Glutamatergic neuron (in vitro differentiated cells): Measurements from ENCODE around the gene CAMKMT. TPM values are rescaled to one million over a fixed set of nuclear protein-coding genes. Genes with fewer than 3 reads are reported as not detected.

Experiments used
- DNase-seq: peaks from one replicate; pipeline ENCODE4 v3.0.0; 2022
- H3K27ac Mint-ChIP-seq: one replicate; pipeline ENCODE4 v1.8.0; 2020; ENCODE audit warnings: mild to moderate bottlenecking, mixed read lengths, inconsistent platforms; ENCODE audit not compliant: unreplicated experiment
- H3K27me3 Mint-ChIP-seq: one replicate; pipeline ENCODE4 v1.8.0; 2020; ENCODE audit warnings: mild to moderate bottlenecking, moderate library complexity, mixed read lengths, inconsistent platforms; ENCODE audit not compliant: unreplicated experiment
- H3K36me3 Mint-ChIP-seq: one replicate; pipeline ENCODE4 v1.8.0; 2020; ENCODE audit warnings: mild to moderate bottlenecking, mixed read lengths, inconsistent platforms; ENCODE audit not compliant: unreplicated experiment
- H3K4me1 Mint-ChIP-seq: one replicate; pipeline ENCODE4 v1.8.0; 2020; ENCODE audit warnings: mild to moderate bottlenecking, low read depth, mixed read lengths, inconsistent platforms; ENCODE audit not compliant: unreplicated experiment
- H3K4me3 Mint-ChIP-seq: one replicate; pipeline ENCODE4 v1.8.0; 2020; ENCODE audit warnings: mild to moderate bottlenecking, mixed read lengths, inconsistent platforms; ENCODE audit not compliant: unreplicated experiment
- H3K9me3 Mint-ChIP-seq: one replicate; pipeline ENCODE4 v1.8.0; 2020; ENCODE audit warnings: mild to moderate bottlenecking, moderate library complexity, mixed read lengths, inconsistent platforms; ENCODE audit not compliant: unreplicated experiment
- CTCF ChIP-seq: fragments of 200-600 bp; sonication (generic); IDR thresholded peaks from one replicate; pipeline ENCODE4 v1.5.0; 2021; ENCODE audit not compliant: partially characterized antibody, unreplicated experiment
- total RNA-seq: library from RNA; stranded (reverse); fragmentation: NEBNext Ultra II Directional; extraction: Animal tissue kit (Norgen Biotek cat#: 25700); gene quantifications from one replicate; pipeline ENCODE4 v1.2.1, GENCODE V29; 2021; ENCODE audit not compliant: unreplicated experiment

The CAMKMT gene
- total RNA-seq, 1 donor from 2014 or later, result 9.6 TPM

GRCh38 chr2:44569491-44569890 is 207.7 kb downstream of the CAMKMT start:
- H3K27me3 Mint-ChIP-seq, result no peaks in the 10 kb centered on the region
- H3K36me3 Mint-ChIP-seq, result no peaks in the 10 kb centered on the region
- no peak overlapping the region for H3K27ac Mint-ChIP-seq
- H3K4me1 Mint-ChIP-seq, result no peaks in the 10 kb centered on the region
- no peaks in the 10 kb centered on the region for H3K9me3 Mint-ChIP-seq
- H3K4me3 Mint-ChIP-seq, result no peak overlapping the region
- no peak for DNase-seq
- TF ChIP-seq CTCF, result no peak

GRCh38 chr2:44570271-44570670 is 208.5 kb downstream of the CAMKMT start:
- no peak overlapping the region for H3K27ac Mint-ChIP-seq
- no peaks in the 10 kb centered on the region for H3K9me3 Mint-ChIP-seq
- no peak for DNase-seq
- TF ChIP-seq CTCF, result no peak
- no peaks in the 10 kb centered on the region for H3K36me3 Mint-ChIP-seq
- H3K4me1 Mint-ChIP-seq, result no peaks in the 10 kb centered on the region
- no peak overlapping the region for H3K4me3 Mint-ChIP-seq
- H3K27me3 Mint-ChIP-seq, result no peaks in the 10 kb centered on the region

- TF ChIP-seq CTCF, result no peak
- H3K4me3 Mint-ChIP-seq, result no peak overlapping the region
- no peaks in the 10 kb centered on the region for H3K27me3 Mint-ChIP-seq
- no peaks in the 10 kb centered on the region for H3K9me3 Mint-ChIP-seq
- no peaks in the 10 kb centered on the region for H3K36me3 Mint-ChIP-seq
- no peak for DNase-seq
- H3K4me1 Mint-ChIP-seq, result no peaks in the 10 kb centered on the region
- no peak overlapping the region for H3K27ac Mint-ChIP-seq
These were observed 209.0 kb downstream of the CAMKMT start for GRCh38 chr2:44570777-44571176.

GRCh38 chr2:44572196-44572900 is 210.6 kb downstream of the CAMKMT start:
- Mint-ChIP-seq H3K4me1 (no peaks in the 10 kb centered on the region), H3K4me3 (no peak overlapping the region), H3K27ac (no peak overlapping the region), H3K9me3 (no peaks in the 10 kb centered on the region), H3K36me3 (no peaks in the 10 kb centered on the region), H3K27me3 (no peaks in the 10 kb centered on the region)
- no peak for TF ChIP-seq CTCF
- no peak for DNase-seq

- no peak overlapping the region for H3K27ac Mint-ChIP-seq
- no peaks in the 10 kb centered on the region for H3K27me3 Mint-ChIP-seq
- H3K4me3 Mint-ChIP-seq, result no peak overlapping the region
These were observed 212.2 kb downstream of the CAMKMT start for GRCh38 chr2:44573996-44574395.

More at GRCh38 chr2:44573996-44574395, 212.2 kb downstream of the CAMKMT start:
- DNase-seq, result no peak
- Mint-ChIP-seq H3K9me3 (no peaks in the 10 kb centered on the region), H3K4me1 (no peaks in the 10 kb centered on the region), H3K36me3 (no peaks in the 10 kb centered on the region)
- TF ChIP-seq CTCF, result no peak
